MM.1S (cell line): ENCODE results near the gene SLC12A7.

Experiments
- DNase-seq: peaks from one replicate; pipeline ENCODE4 v3.0.0-alpha.2; 2015
- H2AFZ ChIP-seq: fragments of 300-600 bp; sonication (generic); 2 replicates; pipeline ENCODE4 v1.6.0; 2016; ENCODE audit warnings: antibody characterized with exemption, low read length
- H3F3A ChIP-seq: fragments of 300-600 bp; sonication (generic); 2 replicates; pipeline ENCODE4 v1.6.1; 2016; ENCODE audit warnings: mild to moderate bottlenecking, antibody characterized with exemption, low read length, moderate library complexity, mixed read lengths; ENCODE audit not compliant: insufficient read depth
- H3K27ac ChIP-seq: fragments of 300-600 bp; sonication (generic); 2 replicates; pipeline ENCODE4 v1.5.1; 2016; ENCODE audit warnings: mild to moderate bottlenecking, low read length
- H3K27me3 ChIP-seq: fragments of 300-600 bp; sonication (generic); replicated peaks from 2 replicates; pipeline ENCODE4 v1.6.0; 2016; ENCODE audit warnings: low read length; ENCODE audit not compliant: insufficient read depth
- H3K36me3 ChIP-seq: fragments of 300-600 bp; sonication (generic); replicated peaks from 2 replicates; pipeline ENCODE4 v1.6.1; 2016; ENCODE audit warnings: mild to moderate bottlenecking, low read length, mixed read lengths; ENCODE audit not compliant: insufficient read depth
- H3K4me1 ChIP-seq: fragments of 300-600 bp; sonication (generic); 2 replicates; pipeline ENCODE4 v1.6.1; 2016; ENCODE audit warnings: low read length, mixed read lengths
- H3K4me2 ChIP-seq: fragments of 300-600 bp; sonication (generic); 2 replicates; pipeline ENCODE4 v1.6.0; 2016; ENCODE audit warnings: low read depth, low read length
- H3K4me3 ChIP-seq: fragments of 300-600 bp; sonication (generic); 2 replicates; pipeline ENCODE4 v1.5.1; 2016; ENCODE audit warnings: low read length, mixed read lengths
- H3K79me2 ChIP-seq: fragments of 300-600 bp; sonication (generic); 2 replicates; pipeline ENCODE4 v1.6.1; 2016; ENCODE audit warnings: mixed run types, low read length, mixed read lengths
- H3K9ac ChIP-seq: fragments of 300-600 bp; sonication (generic); 2 replicates; pipeline ENCODE4 v1.6.1; 2016; ENCODE audit warnings: low read length, mixed read lengths
- H3K9me2 ChIP-seq: fragments of 300-600 bp; sonication (generic); replicated peaks from 2 replicates; pipeline ENCODE4 v1.6.1; 2016; ENCODE audit warnings: mild to moderate bottlenecking, low read length, mixed read lengths; ENCODE audit not compliant: insufficient read depth
- H3K9me3 ChIP-seq: fragments of 300-600 bp; sonication (generic); replicated peaks from 2 replicates; pipeline ENCODE4 v1.6.1; 2016; ENCODE audit warnings: mild to moderate bottlenecking, low read length, mixed read lengths; ENCODE audit not compliant: insufficient read depth
- H4K20me1 ChIP-seq: fragments of 300-600 bp; sonication (generic); 2 replicates; pipeline ENCODE4 v1.6.1; 2016; ENCODE audit warnings: mild to moderate bottlenecking, low read length, moderate library complexity, mixed read lengths; ENCODE audit not compliant: insufficient read depth
- EZH2 ChIP-seq: fragments of 300-600 bp; sonication (generic); optimal IDR thresholded peaks from 2 replicates; pipeline ENCODE3; 2017; ENCODE audit warnings: low read depth, mild to moderate bottlenecking, antibody characterized with exemption, low read length, mixed read lengths
- EZH2phosphoT487 ChIP-seq: fragments of 300-600 bp; sonication (generic); IDR thresholded peaks from 2 replicates; pipeline ENCODE4 v1.6.1; 2018; ENCODE audit warnings: antibody characterized with exemption, low read length
- TF ChIP-seq, protein P1 (sequence below): fragments of 300-600 bp; sonication (generic); IDR thresholded peaks from 2 replicates; pipeline ENCODE4 v1.5.1; 2016; ENCODE audit warnings: antibody characterized with exemption, low read length, mixed read lengths

Gene SLC12A7

DNA sequence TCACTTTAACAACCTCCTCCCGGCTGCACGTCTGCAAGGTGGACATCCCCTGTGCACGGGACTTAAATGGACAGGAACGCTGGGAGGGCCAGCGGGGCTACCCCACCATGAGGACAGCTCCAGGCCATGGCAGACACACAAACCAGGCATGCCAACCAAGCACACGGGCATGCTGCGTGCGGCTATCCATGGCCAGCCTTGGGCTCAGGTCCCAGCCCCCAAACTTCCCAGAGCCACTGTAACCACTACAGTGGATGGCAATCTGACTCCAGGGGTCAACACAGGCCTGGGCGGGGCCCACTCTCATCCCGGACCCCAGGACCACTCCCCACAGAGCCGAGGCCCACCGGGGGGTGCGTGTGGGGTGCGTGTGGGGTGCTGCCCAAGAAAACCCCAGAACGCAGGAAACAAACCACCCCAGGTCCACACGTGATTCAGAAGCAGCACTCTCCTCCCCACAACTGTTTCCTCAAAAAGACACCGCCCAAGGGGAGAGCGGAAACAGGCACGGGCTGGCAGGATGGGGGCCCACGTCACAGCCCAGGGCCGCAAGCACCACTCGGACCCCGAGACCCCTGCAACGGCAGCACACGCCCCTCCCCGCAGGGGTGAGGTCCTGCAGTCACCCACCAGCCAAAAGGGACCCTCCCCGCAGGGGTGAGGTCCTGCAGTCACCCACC is 7.4 kb downstream of the SLC12A7 start:
- H3K9me3 ChIP-seq = no peaks in the 10 kb centered on the region
- no peaks in the 10 kb centered on the region for H3K4me1 ChIP-seq
- no peak for TF ChIP-seq EZH2phosphoT487
- no peak for TF ChIP-seq EZH2
- TF ChIP-seq, protein P1, sequence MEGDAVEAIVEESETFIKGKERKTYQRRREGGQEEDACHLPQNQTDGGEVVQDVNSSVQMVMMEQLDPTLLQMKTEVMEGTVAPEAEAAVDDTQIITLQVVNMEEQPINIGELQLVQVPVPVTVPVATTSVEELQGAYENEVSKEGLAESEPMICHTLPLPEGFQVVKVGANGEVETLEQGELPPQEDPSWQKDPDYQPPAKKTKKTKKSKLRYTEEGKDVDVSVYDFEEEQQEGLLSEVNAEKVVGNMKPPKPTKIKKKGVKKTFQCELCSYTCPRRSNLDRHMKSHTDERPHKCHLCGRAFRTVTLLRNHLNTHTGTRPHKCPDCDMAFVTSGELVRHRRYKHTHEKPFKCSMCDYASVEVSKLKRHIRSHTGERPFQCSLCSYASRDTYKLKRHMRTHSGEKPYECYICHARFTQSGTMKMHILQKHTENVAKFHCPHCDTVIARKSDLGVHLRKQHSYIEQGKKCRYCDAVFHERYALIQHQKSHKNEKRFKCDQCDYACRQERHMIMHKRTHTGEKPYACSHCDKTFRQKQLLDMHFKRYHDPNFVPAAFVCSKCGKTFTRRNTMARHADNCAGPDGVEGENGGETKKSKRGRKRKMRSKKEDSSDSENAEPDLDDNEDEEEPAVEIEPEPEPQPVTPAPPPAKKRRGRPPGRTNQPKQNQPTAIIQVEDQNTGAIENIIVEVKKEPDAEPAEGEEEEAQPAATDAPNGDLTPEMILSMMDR = no peak
- H3K4me2 ChIP-seq = no peak overlapping the region
- no peaks in the 10 kb centered on the region for H3K9me2 ChIP-seq
- no peaks in the 10 kb centered on the region for H3K36me3 ChIP-seq
- H3K27ac ChIP-seq = no peak overlapping the region
- 0 out of 2 replicates have a peak, but pooled peaks cover 6% of the 10 kb centered on the region for H4K20me1 ChIP-seq
- DNase-seq = no peak
- peaks cover 98% of the 10 kb centered on the region for H3K79me2 ChIP-seq
- no peak overlapping the region for H2AFZ ChIP-seq
- no peaks in the 10 kb centered on the region for H3F3A ChIP-seq
- H3K9ac ChIP-seq = no peak overlapping the region
- H3K27me3 ChIP-seq = no peaks in the 10 kb centered on the region
- no peak overlapping the region for H3K4me3 ChIP-seq

- no peak overlapping the region for H3K4me3 ChIP-seq
- H3K27ac ChIP-seq = no peak overlapping the region
- no peak overlapping the region for H2AFZ ChIP-seq
- no peaks in the 10 kb centered on the region for H3K9me2 ChIP-seq
- H3K79me2 ChIP-seq = peaks cover 98% of the 10 kb centered on the region
- no peak overlapping the region for H3K9ac ChIP-seq
- no peak overlapping the region for H3K4me2 ChIP-seq
- no peak for DNase-seq
- H4K20me1 ChIP-seq = 0 out of 2 replicates have a peak, but pooled peaks cover 6% of the 10 kb centered on the region
- H3K36me3 ChIP-seq = no peaks in the 10 kb centered on the region
- no peaks in the 10 kb centered on the region for H3K4me1 ChIP-seq
- no peaks in the 10 kb centered on the region for H3K27me3 ChIP-seq
- TF ChIP-seq, protein P1 = no peak
- TF ChIP-seq EZH2phosphoT487 (no peak), EZH2 (no peak)
- H3K9me3 ChIP-seq = no peaks in the 10 kb centered on the region
- H3F3A ChIP-seq = no peaks in the 10 kb centered on the region
Measured at GRCh38 chr5:1103505-1104326, 8.1 kb downstream of the SLC12A7 start.

DNA sequence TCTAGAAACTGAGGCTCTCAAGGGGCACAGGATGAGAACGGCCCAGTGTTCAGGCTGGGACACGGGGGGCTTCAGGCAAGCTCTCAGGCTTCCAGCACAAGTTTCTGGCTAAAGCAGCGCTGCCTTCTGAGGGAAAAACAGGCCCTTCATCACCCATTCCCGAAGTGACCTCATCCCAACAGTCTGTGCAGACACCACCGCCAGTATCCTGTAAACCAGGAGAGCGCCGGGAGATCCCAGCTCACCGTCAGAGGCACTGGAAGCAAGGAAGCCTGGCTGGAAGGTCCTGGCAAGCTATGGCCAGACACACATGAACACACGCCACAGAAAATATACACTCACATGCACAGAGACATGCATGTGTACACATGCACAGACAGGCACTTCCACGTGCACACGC is 8.8 kb downstream of the SLC12A7 start:
- Histone ChIP-seq H3K36me3 (no peaks in the 10 kb centered on the region), H3F3A (no peaks in the 10 kb centered on the region), H3K27ac (no peak overlapping the region), H3K9ac (no peak overlapping the region), H3K4me2 (no peak overlapping the region), H3K9me3 (no peaks in the 10 kb centered on the region), H3K4me1 (no peaks in the 10 kb centered on the region), H3K27me3 (no peaks in the 10 kb centered on the region), H4K20me1 (0 out of 2 replicates have a peak, but pooled peaks cover 6% of the 10 kb centered on the region), H3K4me3 (no peak overlapping the region), H3K79me2 (peaks cover 93% of the 10 kb centered on the region), H3K9me2 (no peaks in the 10 kb centered on the region), H2AFZ (no peak overlapping the region)
- no peak for DNase-seq
- no peak for TF ChIP-seq EZH2phosphoT487
- TF ChIP-seq, protein P1 = no peak
- TF ChIP-seq EZH2 = no peak
